WERI-Rb-1 (cell line): ENCODE data around the gene TCFL5.

Experiments used
- DNase-seq: peaks from one replicate; pipeline ENCODE4 v3.0.0-alpha.2; 2020
- H3K27ac ChIP-seq: fragments of 250-450 bp; sonication (Bioruptor Pico); 2 replicates; pipeline ENCODE4 v1.5.1; 2020; ENCODE audit warnings: mild to moderate bottlenecking, moderate library complexity
- H3K27me3 ChIP-seq: fragments of 250-450 bp; sonication (Bioruptor Pico); 2 replicates; pipeline ENCODE4 v1.5.1; 2021; ENCODE audit warnings: mild to moderate bottlenecking, low read depth, moderate library complexity; ENCODE audit not compliant: insufficient read depth, severe bottlenecking
- H3K36me3 ChIP-seq: fragments of 250-450 bp; sonication (Bioruptor Pico); 2 replicates; pipeline ENCODE4 v1.5.1; 2020; ENCODE audit warnings: mild to moderate bottlenecking, moderate library complexity
- H3K4me3 ChIP-seq: 2 replicates; pipeline ENCODE4 v1.5.1; 2011; ENCODE audit warnings: low read depth, mild to moderate bottlenecking, control low read depth, low read length
- H3K9me3 ChIP-seq: fragments of 250-450 bp; sonication (Bioruptor Pico); 2 replicates; pipeline ENCODE4 v1.5.1; 2021; ENCODE audit warnings: mild to moderate bottlenecking, moderate library complexity; ENCODE audit not compliant: severe bottlenecking
- TF ChIP-seq, protein P1 (sequence below): IDR thresholded peaks from 2 replicates; pipeline ENCODE4 v1.5.1; 2011; ENCODE audit warnings: low read depth, mild to moderate bottlenecking, control low read depth, inconsistent platforms, low read length

Gene TCFL5

DNA sequence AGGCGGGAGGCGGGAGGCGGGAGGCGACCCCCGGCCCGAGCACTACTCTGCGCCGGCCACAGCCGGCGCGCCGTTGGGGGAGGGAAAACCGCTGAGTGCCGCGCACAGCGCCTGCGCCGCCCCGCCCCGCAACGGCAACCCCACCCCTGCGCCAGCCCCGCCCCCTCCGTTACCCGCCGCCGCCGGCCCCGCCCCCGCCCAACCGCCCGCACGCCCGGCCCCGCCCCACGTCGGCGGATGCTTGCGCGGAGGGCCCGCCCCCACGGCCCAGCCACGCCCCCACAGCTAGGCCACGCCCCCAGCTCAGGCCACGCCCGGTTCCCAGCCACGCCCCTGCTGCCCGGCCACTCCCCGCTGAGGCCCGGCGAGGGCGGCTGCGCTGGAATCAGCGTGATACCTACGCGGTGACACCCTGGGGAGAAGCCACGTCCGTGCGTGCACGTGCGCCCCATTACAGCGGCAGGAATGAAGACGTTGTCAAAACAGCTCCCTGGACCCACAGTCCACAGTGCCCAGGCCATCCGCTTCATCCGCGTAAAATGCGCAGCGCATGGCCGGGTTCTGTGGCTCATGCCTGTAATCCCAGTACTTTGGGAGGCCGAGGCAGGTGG lies at the start of gene TCFL5:
Gene TCFL5 (minus strand): TSS at position 97 of the 611 bp plus-strand sequence. CDS start 152 bp downstream, outside the sequence.
- Histone ChIP-seq H3K27ac (peak within 1 kb of the TSS; percentile 69), H3K4me3 (peak within 1 kb of the TSS; percentile 51), H3K36me3 (peaks cover 15% of the 10 kb centered on the region), H3K9me3 (peaks cover 6% of the 10 kb centered on the region), H3K27me3 (no peaks in the 10 kb centered on the region)
- TF ChIP-seq, protein P1, sequence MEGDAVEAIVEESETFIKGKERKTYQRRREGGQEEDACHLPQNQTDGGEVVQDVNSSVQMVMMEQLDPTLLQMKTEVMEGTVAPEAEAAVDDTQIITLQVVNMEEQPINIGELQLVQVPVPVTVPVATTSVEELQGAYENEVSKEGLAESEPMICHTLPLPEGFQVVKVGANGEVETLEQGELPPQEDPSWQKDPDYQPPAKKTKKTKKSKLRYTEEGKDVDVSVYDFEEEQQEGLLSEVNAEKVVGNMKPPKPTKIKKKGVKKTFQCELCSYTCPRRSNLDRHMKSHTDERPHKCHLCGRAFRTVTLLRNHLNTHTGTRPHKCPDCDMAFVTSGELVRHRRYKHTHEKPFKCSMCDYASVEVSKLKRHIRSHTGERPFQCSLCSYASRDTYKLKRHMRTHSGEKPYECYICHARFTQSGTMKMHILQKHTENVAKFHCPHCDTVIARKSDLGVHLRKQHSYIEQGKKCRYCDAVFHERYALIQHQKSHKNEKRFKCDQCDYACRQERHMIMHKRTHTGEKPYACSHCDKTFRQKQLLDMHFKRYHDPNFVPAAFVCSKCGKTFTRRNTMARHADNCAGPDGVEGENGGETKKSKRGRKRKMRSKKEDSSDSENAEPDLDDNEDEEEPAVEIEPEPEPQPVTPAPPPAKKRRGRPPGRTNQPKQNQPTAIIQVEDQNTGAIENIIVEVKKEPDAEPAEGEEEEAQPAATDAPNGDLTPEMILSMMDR = no peak
- peak; percentile 84 for DNase-seq

DNA sequence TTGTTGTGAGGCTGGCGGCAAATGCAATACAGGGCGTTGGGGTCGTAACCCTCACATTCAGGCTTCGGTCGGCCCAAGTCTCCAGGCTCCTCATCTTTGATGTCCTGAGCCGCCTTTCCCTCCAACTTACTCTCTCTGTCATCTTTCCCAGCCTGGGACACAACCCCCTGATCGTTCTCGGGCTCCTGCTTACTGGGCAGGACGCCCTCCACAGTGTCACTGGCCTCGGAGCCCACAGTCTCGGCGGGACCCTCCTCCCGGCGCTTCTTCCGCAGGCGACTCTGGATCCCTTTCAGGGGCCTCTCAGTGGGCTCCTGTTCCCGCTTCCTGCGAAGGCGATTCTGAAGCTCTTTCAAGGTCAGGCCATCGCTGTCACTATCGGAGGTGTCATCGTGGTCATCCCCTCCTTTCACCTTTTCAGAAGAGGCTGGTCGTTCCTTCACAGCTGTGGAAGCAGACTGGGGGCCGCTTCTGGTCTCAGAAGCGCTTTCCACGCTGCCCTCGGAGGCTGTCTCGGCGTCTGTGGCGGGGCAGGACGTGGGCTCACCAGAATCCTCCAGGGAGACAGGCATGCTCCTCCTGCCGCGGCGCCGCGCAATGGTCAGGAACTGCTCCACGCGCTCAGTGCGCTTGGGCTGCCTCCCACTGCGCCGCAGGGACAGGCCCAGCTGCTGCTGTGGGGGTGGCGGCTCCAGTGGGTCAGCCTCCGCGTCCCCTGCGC lies 49.3 kb upstream of the TCFL5 start:
- no peak for DNase-seq
- no peak overlapping the region for H3K27ac ChIP-seq
- TF ChIP-seq, protein P1 = no peak
- no peaks in the 10 kb centered on the region for H3K27me3 ChIP-seq
- H3K36me3 ChIP-seq = peaks cover 82% of the 10 kb centered on the region
- no peaks in the 10 kb centered on the region for H3K9me3 ChIP-seq
- no peak overlapping the region for H3K4me3 ChIP-seq

DNA sequence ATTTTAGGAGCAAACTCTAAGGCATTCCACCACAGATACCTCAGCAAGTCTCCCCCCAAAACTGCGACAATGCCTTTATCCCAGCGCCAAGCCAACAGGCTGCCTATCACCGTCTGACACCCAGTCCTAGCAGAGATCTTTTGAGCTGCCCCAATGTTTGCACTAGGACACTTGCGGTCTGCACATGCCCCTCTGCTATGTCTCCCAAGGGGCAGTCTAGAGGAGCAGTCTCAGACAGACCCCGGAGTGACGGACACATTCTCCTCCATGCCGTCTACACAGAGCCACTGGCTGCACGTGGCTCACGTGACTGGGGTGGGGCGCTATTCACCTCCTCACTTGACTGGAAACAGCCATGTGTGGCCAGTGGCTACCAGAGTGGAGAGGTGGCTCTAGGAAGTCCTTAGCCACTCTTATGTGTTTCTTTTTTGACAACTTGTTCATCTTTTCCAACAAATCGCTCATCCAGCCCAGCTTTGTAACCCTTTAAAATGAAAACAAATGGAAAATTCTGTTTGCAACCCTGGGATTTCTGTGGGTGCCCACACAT lies 48.7 kb upstream of the TCFL5 start:
- Histone ChIP-seq H3K4me3 (no peak overlapping the region), H3K27me3 (no peaks in the 10 kb centered on the region), H3K27ac (no peak overlapping the region), H3K9me3 (no peaks in the 10 kb centered on the region), H3K36me3 (peaks cover 89% of the 10 kb centered on the region)
- DNase-seq = no peak
- TF ChIP-seq, protein P1 = no peak

DNA sequence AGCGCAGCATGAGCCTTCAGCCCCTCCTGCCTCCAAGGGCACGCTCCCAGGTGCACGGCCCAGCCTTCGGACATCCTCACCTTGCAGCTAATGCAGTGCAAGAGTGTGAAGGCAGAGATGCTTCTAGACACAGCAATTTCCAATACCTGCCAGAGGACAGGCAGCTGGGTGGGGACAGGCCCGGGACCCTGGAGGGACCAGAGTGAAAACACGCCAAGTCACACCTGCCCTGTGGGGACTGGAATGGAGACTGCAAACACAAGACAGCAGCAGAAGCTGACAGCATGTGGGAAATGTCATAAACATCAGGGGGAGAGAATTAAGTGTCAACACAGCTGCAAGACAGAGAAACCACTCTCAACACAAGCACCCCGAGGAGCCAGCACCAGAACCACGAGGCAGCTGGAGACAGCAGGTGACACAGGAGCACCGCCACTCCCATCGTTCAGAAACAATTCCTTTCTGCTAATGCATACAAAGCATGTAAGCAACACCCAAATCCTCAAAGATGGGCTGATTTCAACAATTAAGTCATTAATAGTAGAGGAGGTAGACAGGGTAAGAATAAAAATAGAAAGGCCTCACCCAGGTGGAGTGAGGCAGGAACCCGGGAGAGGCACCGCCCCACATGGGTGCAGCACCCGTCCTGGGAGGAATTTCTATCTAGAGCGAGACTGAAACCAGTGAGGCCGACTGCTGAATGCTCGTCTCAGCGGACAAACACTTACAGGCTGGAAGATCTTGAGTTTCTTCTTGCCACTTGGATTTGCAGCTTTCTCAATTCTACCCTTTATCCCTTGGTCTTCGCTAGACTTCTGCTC lies 47.6 kb upstream of the TCFL5 start:
- no peaks in the 10 kb centered on the region for H3K27me3 ChIP-seq
- H3K36me3 ChIP-seq = peaks cover 100% of the 10 kb centered on the region
- no peaks in the 10 kb centered on the region for H3K9me3 ChIP-seq
- no peak for DNase-seq
- H3K27ac ChIP-seq = no peak overlapping the region
- TF ChIP-seq, protein P1 = no peak
- no peak overlapping the region for H3K4me3 ChIP-seq

DNA sequence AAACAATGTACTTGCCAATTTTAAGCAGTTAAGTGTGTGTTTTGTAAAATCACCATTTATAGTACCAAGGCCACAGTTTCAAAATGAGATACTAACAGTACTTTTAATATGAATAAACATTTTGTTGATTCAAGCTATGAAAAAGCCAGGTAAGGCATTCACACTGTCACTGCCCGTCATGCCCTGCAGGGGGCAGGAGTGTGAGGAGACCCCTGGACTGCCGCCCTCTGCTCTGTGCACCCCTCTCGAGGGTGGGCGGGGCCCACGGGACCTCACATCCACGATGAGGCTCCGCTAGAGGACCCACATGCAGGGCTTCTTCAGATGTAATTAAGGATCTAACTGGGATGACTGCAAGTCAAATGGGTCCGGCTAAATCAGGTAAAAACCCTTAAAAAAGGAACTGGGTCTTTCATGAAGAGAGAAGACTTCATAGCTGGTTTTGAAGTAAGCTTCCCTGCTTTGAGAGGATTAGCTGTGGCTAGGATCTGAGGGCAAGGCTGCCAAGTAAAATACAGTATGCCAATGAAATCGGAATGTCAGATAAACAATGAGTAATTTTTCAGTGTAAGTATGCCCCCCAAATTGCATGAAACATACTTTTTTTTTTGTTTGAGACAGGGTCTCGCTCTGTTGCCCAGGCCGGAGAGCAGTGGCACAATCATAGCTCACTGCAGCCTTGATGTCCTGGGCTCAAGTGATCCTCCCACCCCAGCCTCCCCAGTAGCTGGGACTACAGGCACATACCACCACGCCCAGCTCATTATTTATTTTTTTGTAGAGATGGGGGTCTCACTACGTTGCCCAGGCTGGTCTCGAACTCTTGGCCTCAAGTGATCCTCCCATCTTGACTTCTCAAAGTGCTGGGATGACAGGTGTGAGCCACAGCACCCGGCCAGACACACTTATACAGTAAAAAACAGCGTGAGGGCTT lies 46.0 kb upstream of the TCFL5 start:
- peak; percentile 50 for DNase-seq
- TF ChIP-seq, protein P1 = peak; percentile 74
- Histone ChIP-seq H3K4me3 (no peak overlapping the region), H3K36me3 (peaks cover 100% of the 10 kb centered on the region), H3K27ac (no peak overlapping the region), H3K9me3 (no peaks in the 10 kb centered on the region), H3K27me3 (no peaks in the 10 kb centered on the region)
